Stimulated activated CD4-positive, alpha-beta T cell treated with anti-CD3 and anti-CD28 coated beads, Interleukin-2, amount 100 ng/mL, for 4 hours (primary cell): ENCODE results near the gene TARBP1.
"Not testable (repeated sequence)": the region's sequence is repeated elsewhere in the genome, so short reads cannot be mapped to it uniquely, and the experiment has no call there.

Experiments
- DNase-seq: peaks from one replicate; pipeline ENCODE4 v3.0.0-alpha.2; 2020; ENCODE audit warnings: low read depth

The TARBP1 gene, protein sequence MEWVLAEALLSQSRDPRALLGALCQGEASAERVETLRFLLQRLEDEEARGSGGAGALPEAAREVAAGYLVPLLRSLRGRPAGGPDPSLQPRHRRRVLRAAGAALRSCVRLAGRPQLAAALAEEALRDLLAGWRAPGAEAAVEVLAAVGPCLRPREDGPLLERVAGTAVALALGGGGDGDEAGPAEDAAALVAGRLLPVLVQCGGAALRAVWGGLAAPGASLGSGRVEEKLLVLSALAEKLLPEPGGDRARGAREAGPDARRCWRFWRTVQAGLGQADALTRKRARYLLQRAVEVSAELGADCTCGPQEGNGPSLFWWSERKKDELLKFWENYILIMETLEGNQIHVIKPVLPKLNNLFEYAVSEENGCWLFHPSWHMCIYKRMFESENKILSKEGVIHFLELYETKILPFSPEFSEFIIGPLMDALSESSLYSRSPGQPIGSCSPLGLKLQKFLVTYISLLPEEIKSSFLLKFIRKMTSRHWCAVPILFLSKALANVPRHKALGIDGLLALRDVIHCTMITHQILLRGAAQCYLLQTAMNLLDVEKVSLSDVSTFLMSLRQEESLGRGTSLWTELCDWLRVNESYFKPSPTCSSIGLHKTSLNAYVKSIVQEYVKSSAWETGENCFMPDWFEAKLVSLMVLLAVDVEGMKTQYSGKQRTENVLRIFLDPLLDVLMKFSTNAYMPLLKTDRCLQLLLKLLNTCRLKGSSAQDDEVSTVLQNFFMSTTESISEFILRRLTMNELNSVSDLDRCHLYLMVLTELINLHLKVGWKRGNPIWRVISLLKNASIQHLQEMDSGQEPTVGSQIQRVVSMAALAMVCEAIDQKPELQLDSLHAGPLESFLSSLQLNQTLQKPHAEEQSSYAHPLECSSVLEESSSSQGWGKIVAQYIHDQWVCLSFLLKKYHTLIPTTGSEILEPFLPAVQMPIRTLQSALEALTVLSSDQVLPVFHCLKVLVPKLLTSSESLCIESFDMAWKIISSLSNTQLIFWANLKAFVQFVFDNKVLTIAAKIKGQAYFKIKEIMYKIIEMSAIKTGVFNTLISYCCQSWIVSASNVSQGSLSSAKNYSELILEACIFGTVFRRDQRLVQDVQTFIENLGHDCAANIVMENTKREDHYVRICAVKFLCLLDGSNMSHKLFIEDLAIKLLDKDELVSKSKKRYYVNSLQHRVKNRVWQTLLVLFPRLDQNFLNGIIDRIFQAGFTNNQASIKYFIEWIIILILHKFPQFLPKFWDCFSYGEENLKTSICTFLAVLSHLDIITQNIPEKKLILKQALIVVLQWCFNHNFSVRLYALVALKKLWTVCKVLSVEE (N-terminal part only)

GRCh38 chr1:234478481-234479309 lies at the start of gene TARBP1:
Gene TARBP1, minus strand, starts transcription at chr1:234479179. Its CDS starts 76 bp downstream, at chr1:234479103.
- DNase-seq = peak; percentile 64

DNA sequence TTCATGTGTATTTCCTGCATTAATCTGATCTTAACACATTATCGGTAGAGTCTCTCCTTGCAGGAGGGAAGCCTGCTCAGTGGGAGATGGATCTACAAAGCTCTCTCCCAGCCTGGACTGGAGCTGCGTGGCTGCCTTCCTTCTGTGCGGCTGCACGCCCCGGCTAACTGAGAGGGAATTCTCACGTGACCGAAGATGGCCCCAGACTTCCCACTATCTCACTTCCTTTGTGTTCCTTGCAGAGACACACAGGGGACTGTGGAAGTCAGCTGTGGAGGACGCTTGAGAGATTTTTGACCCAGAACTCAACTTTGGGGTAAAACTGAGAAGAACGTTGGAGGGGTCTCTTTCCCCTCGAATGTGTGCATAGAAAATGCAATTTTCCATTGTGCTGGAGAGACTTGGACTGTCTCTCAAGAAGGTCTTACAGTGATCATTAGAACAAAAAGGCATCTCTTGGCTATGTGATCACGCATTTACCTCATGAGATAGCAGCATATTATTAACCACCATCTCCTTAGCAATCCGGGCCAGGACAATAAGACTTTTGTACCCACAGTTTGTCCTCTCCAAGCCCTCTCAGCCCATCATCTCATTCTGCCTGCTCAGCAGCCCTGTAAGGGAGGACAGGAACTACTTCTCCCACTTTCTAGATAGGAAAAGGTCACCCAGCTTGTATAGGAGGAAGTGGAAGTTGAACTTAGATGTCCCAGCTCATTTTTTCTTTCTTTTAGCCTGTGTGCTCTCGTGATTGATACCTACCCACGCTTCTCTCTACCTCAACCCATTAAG lies 49.3 kb upstream of the TARBP1 start:
- DNase-seq = no peak

- DNase-seq = no peak
Measured at GRCh38 chr1:234527346-234527745, 48.4 kb upstream of the TARBP1 start.

DNA sequence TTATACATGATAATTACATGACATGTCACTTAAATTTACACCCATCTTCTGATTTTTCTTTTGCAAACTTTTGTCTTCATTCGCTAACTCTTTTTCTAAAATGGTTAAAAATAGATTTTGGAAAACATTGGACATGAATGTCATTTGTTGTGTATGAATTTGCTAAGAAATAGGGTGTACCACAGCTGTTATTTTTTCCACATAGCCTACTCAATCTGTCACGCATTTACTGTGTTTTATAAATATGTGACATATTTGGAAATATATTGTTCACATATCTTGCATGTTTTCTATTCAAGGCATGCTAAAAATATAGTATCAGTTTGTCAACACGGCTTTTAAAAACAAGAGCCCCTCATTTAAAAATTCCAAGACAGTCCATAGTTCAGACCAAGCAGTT lies 47.9 kb upstream of the TARBP1 start:
- DNase-seq = no peak

DNA sequence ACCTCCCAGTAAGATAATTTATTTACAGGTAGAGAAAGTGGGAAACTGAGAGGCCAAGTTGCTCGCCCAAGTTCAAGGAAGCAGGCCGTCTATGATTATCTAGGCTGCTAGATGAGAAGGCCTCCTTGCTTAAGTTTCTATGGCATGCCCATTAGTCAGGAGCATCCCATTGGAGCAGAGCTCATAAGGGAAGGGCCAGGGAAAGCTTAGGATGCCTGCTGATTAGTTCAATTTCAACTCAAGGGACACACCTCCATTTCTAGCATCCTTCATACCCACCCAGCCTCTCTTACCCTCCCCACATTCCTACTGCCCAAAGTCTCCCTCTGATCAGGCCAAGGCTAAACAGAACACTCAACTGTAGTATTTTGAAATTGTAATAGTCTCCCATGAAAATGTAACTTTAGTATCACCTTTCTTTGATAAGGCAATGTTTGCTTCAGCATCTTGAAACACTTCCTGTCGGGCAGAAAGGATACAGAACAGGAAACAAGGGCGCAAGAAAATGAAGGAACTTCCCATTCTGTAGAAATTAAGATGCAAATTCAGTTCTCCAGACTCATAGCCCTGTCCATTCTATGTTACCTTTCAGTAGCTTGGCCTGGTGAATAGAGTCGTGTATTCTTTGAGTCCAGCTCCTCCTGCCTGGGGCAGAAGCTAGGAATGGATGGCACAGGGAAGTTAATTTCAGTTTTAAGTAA lies 46.3 kb upstream of the TARBP1 start:
- DNase-seq = no peak

GRCh38 chr1:234521836-234522235 lies 42.9 kb upstream of the TARBP1 start:
- DNase-seq = no peak

- no peak for DNase-seq
Measured at GRCh38 chr1:234520908-234521817, 42.2 kb upstream of the TARBP1 start.

- no peak for DNase-seq
Measured at GRCh38 chr1:234519506-234519905, 40.5 kb upstream of the TARBP1 start.

DNA sequence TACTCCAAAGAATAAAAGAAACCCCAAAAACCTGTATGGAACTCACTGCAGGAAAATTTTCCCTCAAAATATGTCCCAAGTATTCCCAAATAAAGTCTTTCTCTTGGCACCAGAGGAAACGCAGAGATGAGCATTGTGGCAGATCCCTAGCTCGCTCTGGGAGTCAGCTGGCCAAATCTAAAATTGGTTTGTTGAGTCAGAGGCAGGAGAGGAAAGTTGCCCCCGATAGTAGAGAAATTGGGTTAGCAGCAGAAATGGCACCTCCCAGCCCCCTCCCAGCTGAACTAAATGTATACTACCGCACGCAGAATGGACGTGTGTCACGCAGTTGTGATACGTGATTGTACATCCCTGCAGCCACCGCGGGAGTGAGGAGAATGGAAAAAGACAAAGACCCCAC lies 39.9 kb upstream of the TARBP1 start:
- no peak for DNase-seq

DNA sequence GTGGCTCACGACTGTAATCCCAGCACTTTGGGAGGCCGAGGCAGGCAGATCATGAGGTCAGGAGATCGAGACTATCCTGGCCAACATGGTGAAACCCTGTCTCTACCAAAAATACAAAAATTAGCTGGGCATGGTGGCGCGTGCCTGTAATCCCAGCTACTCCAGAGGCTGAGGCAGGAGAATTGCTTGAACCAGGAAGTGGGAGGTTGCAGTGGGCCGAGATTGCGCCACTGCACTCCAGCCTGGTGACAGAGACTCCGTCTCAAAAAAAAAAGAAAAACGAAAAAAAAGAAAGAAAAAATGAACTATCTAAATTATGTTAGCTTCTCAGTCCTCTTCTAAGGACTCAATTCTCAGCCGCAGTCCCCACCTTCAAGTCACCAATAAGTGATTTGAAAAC lies 39.1 kb upstream of the TARBP1 start:
- not testable (repeated sequence) for DNase-seq

GRCh38 chr1:234517110-234517802 lies 38.3 kb upstream of the TARBP1 start:
- DNase-seq = no peak

DNA sequence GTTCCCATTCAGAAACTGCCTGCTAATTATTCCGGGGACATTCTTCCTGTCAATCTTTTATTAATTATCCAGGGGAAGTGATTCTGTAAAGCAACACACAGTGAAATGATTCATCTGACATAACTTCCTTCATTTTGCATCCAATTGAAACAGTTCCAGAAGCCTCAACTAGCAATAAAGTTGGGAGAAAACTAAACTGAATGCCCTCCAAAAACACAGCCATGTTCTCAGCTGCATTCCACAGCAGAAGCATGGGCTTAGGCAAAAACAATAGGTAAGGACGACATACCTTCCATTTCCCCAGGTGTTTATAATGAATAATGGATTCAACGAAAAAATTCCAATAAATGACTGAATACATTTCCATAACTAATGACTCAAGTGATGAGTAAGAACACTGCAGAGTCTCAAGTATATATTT lies 36.9 kb upstream of the TARBP1 start:
- DNase-seq = no peak

DNA sequence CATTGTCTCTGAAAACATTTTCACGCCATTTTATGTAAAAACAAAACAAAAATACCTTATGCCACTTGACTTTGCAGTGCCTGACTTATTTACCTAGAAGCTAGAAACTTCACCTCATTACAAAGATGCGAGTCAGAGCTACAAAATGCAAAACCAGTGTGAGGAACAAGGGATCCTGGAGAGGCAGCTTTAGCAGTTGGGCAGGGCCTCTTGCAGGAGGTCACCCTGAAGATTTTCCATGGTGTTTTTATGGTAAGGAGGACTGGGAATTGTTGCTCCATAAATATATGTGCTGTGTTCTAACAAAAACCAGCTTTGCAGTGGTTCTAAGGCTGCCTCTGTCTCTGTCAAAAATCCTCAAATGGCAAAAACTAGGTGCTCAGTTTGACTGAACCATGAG lies 36.4 kb upstream of the TARBP1 start:
- no peak for DNase-seq

GRCh38 chr1:234512451-234512861 lies 33.5 kb upstream of the TARBP1 start:
- no peak for DNase-seq

DNA sequence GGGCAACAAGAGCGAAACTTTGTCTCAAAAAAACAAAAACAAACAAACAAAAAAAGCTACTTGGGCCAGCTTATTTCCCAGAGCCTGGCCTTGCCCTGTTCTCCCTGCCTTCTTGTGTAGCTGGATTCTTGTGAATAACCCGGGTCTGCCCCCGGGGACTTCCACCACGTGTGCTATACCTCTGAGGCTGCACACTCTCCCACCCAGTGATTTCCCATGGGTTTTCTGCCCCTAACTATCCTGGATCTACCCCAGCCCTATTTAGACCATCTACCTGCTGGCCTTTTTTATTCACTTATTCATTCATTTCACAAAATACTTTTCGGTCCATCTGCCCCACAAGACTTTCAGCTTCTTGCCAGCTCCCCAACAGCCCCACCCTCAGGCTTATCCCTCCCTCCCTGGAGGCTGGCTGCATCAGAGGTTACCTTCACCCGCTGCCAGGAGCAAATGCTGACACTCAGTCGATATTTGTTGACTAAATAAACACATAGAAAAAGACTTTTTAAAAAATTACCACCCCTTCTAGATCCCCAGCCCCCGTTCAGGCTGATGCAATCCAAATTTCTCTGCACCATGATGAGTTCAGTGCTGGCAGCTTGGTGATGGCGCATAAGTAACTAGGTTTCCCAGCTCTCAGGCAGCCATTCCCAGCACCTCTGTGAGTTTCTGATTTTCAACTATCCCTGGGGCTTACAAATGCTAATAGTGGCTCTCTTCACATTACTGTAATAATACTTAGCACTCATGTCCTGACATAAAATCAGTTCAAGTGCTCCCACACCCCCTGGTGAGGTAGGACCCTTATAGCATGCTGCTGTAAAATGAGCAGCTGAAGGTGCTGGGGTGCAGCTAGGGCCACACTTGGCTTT lies 30.7 kb upstream of the TARBP1 start:
- no peak for DNase-seq

- no peak for DNase-seq
Measured at GRCh38 chr1:234507626-234508387, 28.8 kb upstream of the TARBP1 start.
